IMR-90 (cell line): ENCODE data around the gene ZNF782. TPM values are rescaled to one million over a fixed set of nuclear protein-coding genes. Genes with fewer than 3 reads are reported as not detected.

Experiments
- ATAC-seq: fragments of 200-7000 bp; cut with Tn5 transposase; 2 replicates; pipeline ENCODE4 v1.9.1; 2020; ENCODE audit warnings: low read depth, mild to moderate bottlenecking, moderate library complexity
- BruUV-seq: library from RNA; stranded (reverse); fragments of 400-500 nt; replicated peaks from 2 replicates; lab custom pipeline; 2021; lab: Mats Ljungman, UMichigan
- CTCF ChIA-PET: fragments of 300-600 bp; formaldehyde crosslinking; extraction: SDS; loops from one replicate; lab custom pipeline; 2021; ENCODE audit warnings: antibody characterized with exemption; lab: Yijun Ruan, JAX
- POLR2A ChIA-PET: fragments of 300-600 bp; sonication (Branson Sonifier 250); formaldehyde crosslinking; loops from one replicate; lab custom pipeline; 2022; ENCODE audit warnings: antibody characterized with exemption; ENCODE audit not compliant: unreplicated experiment; lab: Charles Lee
- DNase-seq: peaks from one replicate; pipeline ENCODE4 v3.0.0; 2013
- H2AFZ ChIP-seq: replicated peaks from 2 replicates; pipeline ENCODE3; 2013; ENCODE audit warnings: low read length, mild to moderate bottlenecking; ENCODE audit not compliant: poor library complexity
- H2AK5ac ChIP-seq: 2 replicates; pipeline ENCODE4 v1.6.1; 2013; ENCODE audit warnings: low read depth, low read length, inconsistent platforms
- H2AK9ac ChIP-seq: replicated peaks from 2 replicates; pipeline ENCODE3; 2013; ENCODE audit warnings: mild to moderate bottlenecking, low read depth, low read length, moderate library complexity; ENCODE audit not compliant: poor library complexity
- H2BK120ac ChIP-seq: 2 replicates; pipeline ENCODE4 v1.6.1; 2013; ENCODE audit warnings: low read depth, low read length, inconsistent platforms
- H2BK15ac ChIP-seq: 3 replicates; pipeline ENCODE4 v1.6.1; 2013; ENCODE audit warnings: low read depth, low read length, inconsistent platforms
- H2BK20ac ChIP-seq: 2 replicates; pipeline ENCODE4 v1.6.1; 2013; ENCODE audit warnings: low read depth, mild to moderate bottlenecking, inconsistent platforms, low read length, moderate library complexity
- H2BK5ac ChIP-seq: 2 replicates; pipeline ENCODE4 v1.6.1; 2013; ENCODE audit warnings: mild to moderate bottlenecking, low read depth, low read length, inconsistent platforms; ENCODE audit not compliant: poor library complexity, severe bottlenecking
- H3K14ac ChIP-seq: replicated peaks from 2 replicates; pipeline ENCODE4 v1.6.1; 2013; ENCODE audit warnings: low read depth, low read length, inconsistent platforms
- H3K18ac ChIP-seq: 2 replicates; pipeline ENCODE4 v1.6.1; 2013; ENCODE audit warnings: low read depth, low read length, control low read depth
- H3K23ac ChIP-seq: 2 replicates; pipeline ENCODE4 v1.6.1; 2013; ENCODE audit warnings: low read depth, low read length, inconsistent platforms
- H3K27ac ChIP-seq: 2 replicates; pipeline ENCODE4 v1.5.1; 2013; ENCODE audit warnings: mild to moderate bottlenecking, control low read depth, low read length; ENCODE audit not compliant: insufficient read depth
- H3K27me3 ChIP-seq: 2 replicates; pipeline ENCODE4 v1.6.1; 2013; ENCODE audit warnings: low read length; ENCODE audit not compliant: control insufficient read depth, insufficient read depth
- H3K36me3 ChIP-seq: 2 replicates; pipeline ENCODE4 v1.6.1; 2013; ENCODE audit warnings: low read length, mixed read lengths; ENCODE audit not compliant: control insufficient read depth, insufficient read depth
- H3K4ac ChIP-seq: 2 replicates; pipeline ENCODE4 v1.6.1; 2013; ENCODE audit warnings: low read depth, low read length, inconsistent platforms
- H3K4me1 ChIP-seq: 2 replicates; pipeline ENCODE4 v1.6.1; 2013; ENCODE audit warnings: low read length, mixed read lengths; ENCODE audit not compliant: control insufficient read depth, insufficient read depth
- H3K4me2 ChIP-seq: 2 replicates; pipeline ENCODE4 v1.6.1; 2013; ENCODE audit warnings: low read depth, mild to moderate bottlenecking, control low read depth, low read length, moderate library complexity
- H3K4me3 ChIP-seq: 2 replicates; pipeline ENCODE4 v1.5.1; 2013; ENCODE audit warnings: low read depth, mild to moderate bottlenecking, control low read depth, low read length, moderate library complexity; ENCODE audit not compliant: insufficient read depth
- H3K56ac ChIP-seq: 2 replicates; pipeline ENCODE4 v1.6.1; 2013; ENCODE audit warnings: low read length, inconsistent platforms; ENCODE audit not compliant: insufficient read depth; ENCODE audit errors: extremely low read depth
- H3K79me1 ChIP-seq, 2 experiments: 2 replicates each; pipeline ENCODE4 v1.6.1; 2013; ENCODE audit warnings: low read length in 2 of 2, inconsistent platforms in 1 of 2, low read depth in 1 of 2
- H3K9ac ChIP-seq: 2 replicates; pipeline ENCODE4 v1.6.1; 2013; ENCODE audit warnings: low read depth, low read length, control low read depth
- H3K9me1 ChIP-seq: 2 replicates; pipeline ENCODE4 v1.6.1; 2013; ENCODE audit warnings: low read length, inconsistent platforms; ENCODE audit not compliant: insufficient read depth
- H3K9me3 ChIP-seq: 2 replicates; pipeline ENCODE4 v1.6.1; 2013; ENCODE audit warnings: low read length; ENCODE audit not compliant: control insufficient read depth, insufficient read depth
- H4K20me1 ChIP-seq: 2 replicates; pipeline ENCODE4 v1.6.1; 2013; ENCODE audit warnings: low read length, inconsistent platforms; ENCODE audit not compliant: insufficient read depth
- H4K5ac ChIP-seq: 2 replicates; pipeline ENCODE4 v1.6.1; 2013; ENCODE audit warnings: mild to moderate bottlenecking, low read depth, low read length, control low read depth
- H4K8ac ChIP-seq, 2 experiments: 2 replicates each; pipeline ENCODE4 v1.6.1; 2013; ENCODE audit warnings: low read depth in 2 of 2, low read length in 2 of 2, control low read depth in 1 of 2, inconsistent platforms in 1 of 2
- H4K91ac ChIP-seq: 2 replicates; pipeline ENCODE4 v1.6.1; 2013; ENCODE audit warnings: low read depth, low read length, inconsistent platforms; ENCODE audit not compliant: insufficient read depth
- BHLHE40 ChIP-seq: fragments of 150-350 bp; IDR thresholded peaks from 2 replicates; pipeline ENCODE4 v1.6.1; 2016; ENCODE audit warnings: mild to moderate bottlenecking, low read depth, low read length
- MXI1 ChIP-seq: IDR thresholded peaks from 2 replicates; pipeline ENCODE4 v1.6.1; 2012; ENCODE audit warnings: low read depth, mild to moderate bottlenecking, low read length, moderate library complexity, borderline replicate concordance
- RAD21 ChIP-seq: IDR thresholded peaks from 2 replicates; pipeline ENCODE4 v1.6.1; 2012; ENCODE audit warnings: low read length, improper control_type of control experiment
- WGBS, 2 experiments: methylation state at CpG; one replicate each; pipeline versions ENCODE4 v1.1.5 to v1.1.7; 2013; ENCODE audit warnings: missing lambda C conversion rate in 2 of 2; ENCODE audit not compliant: insufficient read length in 1 of 2; ENCODE audit errors: extremely low coverage in 2 of 2; 5-methylcytosine and 5-hydroxymethylcytosine counted together
- dilution Hi-C: fragments of 300-500 bp; cut with HindIII; formaldehyde crosslinking; loops from one replicate; pipeline ENCODE4 v1.14.3; 2018; ENCODE audit warnings: low sequenced_read_pairs; ENCODE audit not compliant: unreplicated experiment
- in situ Hi-C: fragments of 300-500 bp; cut with MboI; formaldehyde crosslinking; loops from 3 replicates; pipeline ENCODE4 v1.14.3; 2019; ENCODE audit warnings: low sequenced_read_pairs, inconsistent platforms, mixed read lengths
- intact Hi-C: fragments of 100-400 bp; cut with micrococcal nuclease; formaldehyde crosslinking; loops from 2 replicates; pipeline ENCODE4 v1.10.0; 2022
- polyA plus RNA-seq, 3 experiments: library from polyadenylated mRNA; depleted of rRNA; stranded (reverse); fragments of >200 nt; gene quantifications; 2 replicates each; pipeline ENCODE4 v1.2.3, GENCODE V29; 2012; ENCODE audit warnings: low replicate concordance in 1 of 3
- total RNA-seq: library from RNA; depleted of rRNA; stranded (reverse); fragments of >200 nt; gene quantifications from 2 replicates; pipeline ENCODE4 v1.2.3, GENCODE V29; 2012
- TF ChIP-seq, protein P1 (sequence below): fragments of 150-350 bp; IDR thresholded peaks from 2 replicates; pipeline ENCODE4 v1.6.1; 2016; ENCODE audit warnings: low read depth, mild to moderate bottlenecking, low read length, moderate library complexity, borderline replicate concordance

ZNF782 gene
- total and polyA plus RNA-seq, 2 of the 4 experiments (the other 2 are of a cell fraction), result 0.86 to 4.3 TPM

DNA sequence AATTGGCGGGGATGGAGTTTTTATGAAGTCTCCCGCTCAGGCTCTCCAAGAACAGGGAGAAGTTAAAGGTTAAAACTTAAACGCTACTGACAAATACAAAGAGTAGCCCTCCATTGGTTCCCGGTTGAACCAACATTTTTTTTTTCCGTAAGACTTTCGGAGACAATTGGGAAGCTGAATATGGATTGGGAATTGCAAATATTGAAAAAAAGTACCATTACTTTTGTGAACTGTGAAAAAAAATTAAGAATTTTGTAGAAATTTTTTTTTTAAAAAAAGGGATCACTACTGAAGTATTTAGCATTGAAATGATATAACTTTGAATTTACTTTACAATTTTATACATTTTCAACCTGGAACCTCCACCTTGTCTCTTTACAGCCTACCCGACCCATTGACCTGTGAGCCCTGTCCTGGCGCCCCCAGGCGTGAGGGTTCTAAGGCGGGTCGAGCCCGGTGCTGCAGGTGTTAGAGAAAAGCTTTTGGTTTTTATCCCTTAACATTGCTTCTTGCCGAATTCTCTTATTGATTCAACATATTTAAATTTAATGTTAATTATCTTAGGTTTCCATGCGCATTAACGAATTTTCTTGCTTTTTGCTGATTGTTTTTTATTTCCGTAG is 448 bp upstream of the ZNF782 start:
- Histone ChIP-seq H3K4me1 (peaks cover 7% of the 10 kb centered on the region), H4K20me1 (no peaks in the 10 kb centered on the region), H2BK20ac (no peak overlapping the region), H3K14ac (no peak overlapping the region), H3K9ac (no peak overlapping the region), H4K91ac (no peak overlapping the region), H3K36me3 (no peaks in the 10 kb centered on the region), H4K5ac (no peak overlapping the region), H2AK5ac (no peak overlapping the region), H2AK9ac (no peak overlapping the region), H3K23ac (no peak overlapping the region), H3K56ac (no peak overlapping the region), H3K79me1 (peaks cover 16% of the 10 kb centered on the region in 2 experiments), H3K9me3 (no peaks in the 10 kb centered on the region), H3K18ac (no peak overlapping the region), H3K27me3 (no peaks in the 10 kb centered on the region), H3K4me3 (peak overlapping the region; percentile 58; the same call in 1 of the 2 replicates), H3K27ac (no peak overlapping the region), H3K4ac (no peak overlapping the region), H3K9me1 (no peaks in the 10 kb centered on the region; the same call in 1 of the 2 replicates), H2BK5ac (no peak overlapping the region), H4K8ac (no peak overlapping the region; a peak in 1 of 4 replicates), H2AFZ (no peak overlapping the region), H2BK15ac (no peak overlapping the region), H3K4me2 (peak overlapping the region; percentile 56; the same call in 1 of the 2 replicates), H2BK120ac (no peak overlapping the region)
- ATAC-seq (no peak), DNase-seq (no peak)
- WGBS, 2 experiments, result no CpG with 5 or more reads among the region's 16 CpGs
- dilution Hi-C loops, result no loop called here
- BruUV-seq, result no TSS peak
- ChIA-PET POLR2A (no interaction called here), CTCF (interaction anchor here (0.6 to 0.7 kb wide), 2 partner anchors 10 to 367 kb away, joined by 3 read pairs; no protein-coding TSS in a partner anchor)
- in situ Hi-C loops, result loop anchor here (5.0 kb wide), 1 partner anchor 538 kb away; no protein-coding TSS in a partner anchor
- intact Hi-C loops, result loop anchor here (5.0 kb wide), 2 partner anchors 77 to 743 kb away; partner anchors contain the start of gene ZNF510
- TF ChIP-seq RAD21, result no peak
- no peak for TF ChIP-seq MXI1
- TF ChIP-seq, protein P1, sequence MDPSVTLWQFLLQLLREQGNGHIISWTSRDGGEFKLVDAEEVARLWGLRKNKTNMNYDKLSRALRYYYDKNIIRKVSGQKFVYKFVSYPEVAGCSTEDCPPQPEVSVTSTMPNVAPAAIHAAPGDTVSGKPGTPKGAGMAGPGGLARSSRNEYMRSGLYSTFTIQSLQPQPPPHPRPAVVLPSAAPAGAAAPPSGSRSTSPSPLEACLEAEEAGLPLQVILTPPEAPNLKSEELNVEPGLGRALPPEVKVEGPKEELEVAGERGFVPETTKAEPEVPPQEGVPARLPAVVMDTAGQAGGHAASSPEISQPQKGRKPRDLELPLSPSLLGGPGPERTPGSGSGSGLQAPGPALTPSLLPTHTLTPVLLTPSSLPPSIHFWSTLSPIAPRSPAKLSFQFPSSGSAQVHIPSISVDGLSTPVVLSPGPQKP, result no peak
- no peak for TF ChIP-seq BHLHE40
